ENCODE results near the gene SLC17A1. TPM values are rescaled to one million over a fixed set of nuclear protein-coding genes. Genes with fewer than 3 reads are reported as not detected.

SLC17A1 gene
- polyA plus RNA-seq, 3 donors from 2014 or later = not detected

DNA sequence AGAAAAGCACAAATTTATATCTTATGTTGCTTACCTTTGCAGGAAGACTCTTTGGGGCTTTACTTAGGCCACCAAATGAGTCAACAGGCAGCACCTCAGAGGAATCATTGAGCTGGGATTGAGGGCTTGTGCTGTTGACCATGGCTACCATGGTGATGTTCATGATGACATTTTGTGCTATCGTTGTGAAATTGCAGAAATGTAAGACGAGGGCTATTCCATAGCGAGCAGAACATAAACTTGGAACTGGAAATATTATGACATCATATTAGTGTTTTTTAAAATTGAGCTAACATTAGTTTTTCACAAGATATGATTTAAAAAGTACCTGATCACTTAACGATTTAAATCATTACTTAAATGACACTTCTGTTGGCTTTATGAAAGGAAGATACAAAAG, 30.3 kb upstream of the SLC17A1 start:
- Mint-ChIP-seq H3K27ac (no peak overlapping the region), H3K4me1 (peaks cover 15 to 17% of the 10 kb centered on the region in 2 donors), H3K4me3 (no peak overlapping the region), H3K36me3 (no peaks in the 10 kb centered on the region), H3K9me3 (no peaks in the 10 kb centered on the region), H3K27me3 (ENCODE audit: low read depth in 3 of 3) (peaks cover 0 to 11% (median 5%) of the 10 kb centered on the region in 3 donors)
- no peak for DNase-seq

DNA sequence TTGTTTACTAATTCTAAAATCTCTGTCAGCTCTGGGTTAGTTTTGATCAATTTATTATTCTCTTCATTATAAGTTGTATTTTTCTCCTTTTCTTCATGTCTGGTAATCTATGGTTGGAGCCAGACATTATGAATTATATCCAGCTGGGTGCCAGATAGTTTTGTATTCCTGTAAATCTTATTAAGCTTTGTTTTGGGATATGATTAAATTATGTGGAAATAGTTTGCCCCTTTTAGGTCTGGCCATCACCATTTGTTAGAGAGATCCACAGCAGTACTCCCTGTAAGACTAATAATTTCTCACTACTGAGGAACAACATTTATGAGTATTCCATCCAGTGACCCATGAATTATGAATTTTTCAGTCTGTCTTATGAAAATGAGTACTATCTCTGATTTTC, 20.9 kb upstream of the SLC17A1 start:
- no peak overlapping the region for H3K4me3 Mint-ChIP-seq
- H3K9me3 Mint-ChIP-seq = no peaks in the 10 kb centered on the region
- DNase-seq = no peak
- H3K4me1 Mint-ChIP-seq = no peaks in the 10 kb centered on the region
- H3K27ac Mint-ChIP-seq = no peak overlapping the region
- peaks cover 2 to 4% (median 3%) of the 10 kb centered on the region in 3 donors for H3K27me3 Mint-ChIP-seq (ENCODE audit: low read depth in 3 of 3)
- H3K36me3 Mint-ChIP-seq = no peaks in the 10 kb centered on the region

DNA sequence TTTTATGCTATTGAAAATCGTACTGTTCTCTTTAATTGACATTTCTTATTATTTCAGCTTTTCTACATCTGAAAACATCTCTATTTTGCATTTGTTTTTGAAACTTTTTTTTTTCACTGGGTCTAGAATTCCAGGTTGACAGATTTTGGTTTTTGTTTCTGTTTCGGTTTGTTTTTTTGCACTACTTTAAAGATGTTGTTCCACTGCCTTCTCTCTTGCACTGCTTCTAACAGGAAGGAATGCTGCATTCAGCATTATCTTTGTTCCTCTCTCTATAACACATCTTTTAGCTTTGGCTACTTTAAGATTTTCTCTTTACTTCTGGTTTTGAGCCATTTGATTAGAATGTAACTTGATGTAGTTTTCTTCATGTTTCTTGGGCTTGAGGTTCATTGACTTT, 20.1 kb upstream of the SLC17A1 start:
- peaks cover 0 to 3% (median 0%) of the 10 kb centered on the region in 6 donors for H3K9me3 Mint-ChIP-seq
- no peak overlapping the region for H3K27ac Mint-ChIP-seq
- DNase-seq = no peak
- H3K4me3 Mint-ChIP-seq = no peak overlapping the region
- no peaks in the 10 kb centered on the region for H3K4me1 Mint-ChIP-seq
- H3K36me3 Mint-ChIP-seq = peaks cover 0 to 3% (median 0%) of the 10 kb centered on the region in 3 donors
- peaks cover 3 to 4% (median 3%) of the 10 kb centered on the region in 3 donors for H3K27me3 Mint-ChIP-seq (ENCODE audit: low read depth in 3 of 3)

DNA sequence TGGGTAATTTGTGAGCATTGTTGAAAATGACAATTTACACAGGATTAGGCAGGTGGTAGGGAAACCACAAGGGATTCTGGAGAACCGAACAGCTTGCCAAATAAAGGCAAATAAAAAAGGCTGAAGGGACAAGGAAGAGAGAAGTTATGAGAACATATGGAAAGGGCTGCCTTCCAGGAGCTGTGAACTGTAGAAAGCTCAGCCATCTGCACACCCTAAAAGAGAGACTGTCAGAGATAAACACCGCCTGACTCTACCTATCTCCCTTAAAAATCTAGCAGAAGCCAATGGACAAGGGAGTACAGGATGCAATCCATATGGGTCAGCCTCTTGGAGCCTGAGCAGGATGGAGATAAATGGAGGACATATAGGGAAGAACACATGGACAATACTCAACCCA, 12.7 kb upstream of the SLC17A1 start:
- Mint-ChIP-seq H3K4me1 (no peaks in the 10 kb centered on the region), H3K4me3 (no peak overlapping the region), H3K27ac (no peak overlapping the region), H3K36me3 (peaks cover 0 to 3% (median 0%) of the 10 kb centered on the region in 3 donors), H3K27me3 (ENCODE audit: low read depth in 3 of 3) (peaks cover 3 to 5% (median 5%) of the 10 kb centered on the region in 3 donors), H3K9me3 (peaks cover 0 to 6% (median 0%) of the 10 kb centered on the region in 6 donors)
- no peak for DNase-seq

DNA sequence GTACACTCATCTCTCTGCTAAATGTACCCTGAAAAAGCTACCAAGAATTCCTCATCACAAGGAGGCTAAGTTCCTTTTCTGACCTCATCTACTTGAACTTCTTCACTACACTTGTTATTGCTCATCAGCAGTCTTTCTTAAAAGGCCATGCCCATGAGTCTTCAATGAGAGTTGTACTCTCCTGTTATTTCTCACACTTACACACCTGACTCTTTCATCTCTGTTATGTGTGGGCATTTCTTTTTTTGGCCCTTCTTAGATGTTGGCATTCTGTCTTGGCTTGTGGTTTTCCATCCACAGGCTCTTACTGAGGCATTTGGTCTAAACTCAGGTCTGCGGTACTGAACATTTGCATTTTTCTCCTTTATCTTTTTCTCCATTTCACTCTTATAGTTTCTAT, 10.7 kb upstream of the SLC17A1 start:
- peaks cover 0 to 3% (median 0%) of the 10 kb centered on the region in 3 donors for H3K36me3 Mint-ChIP-seq
- peaks cover 3 to 5% (median 3%) of the 10 kb centered on the region in 3 donors for H3K27me3 Mint-ChIP-seq (ENCODE audit: low read depth in 3 of 3)

DNA sequence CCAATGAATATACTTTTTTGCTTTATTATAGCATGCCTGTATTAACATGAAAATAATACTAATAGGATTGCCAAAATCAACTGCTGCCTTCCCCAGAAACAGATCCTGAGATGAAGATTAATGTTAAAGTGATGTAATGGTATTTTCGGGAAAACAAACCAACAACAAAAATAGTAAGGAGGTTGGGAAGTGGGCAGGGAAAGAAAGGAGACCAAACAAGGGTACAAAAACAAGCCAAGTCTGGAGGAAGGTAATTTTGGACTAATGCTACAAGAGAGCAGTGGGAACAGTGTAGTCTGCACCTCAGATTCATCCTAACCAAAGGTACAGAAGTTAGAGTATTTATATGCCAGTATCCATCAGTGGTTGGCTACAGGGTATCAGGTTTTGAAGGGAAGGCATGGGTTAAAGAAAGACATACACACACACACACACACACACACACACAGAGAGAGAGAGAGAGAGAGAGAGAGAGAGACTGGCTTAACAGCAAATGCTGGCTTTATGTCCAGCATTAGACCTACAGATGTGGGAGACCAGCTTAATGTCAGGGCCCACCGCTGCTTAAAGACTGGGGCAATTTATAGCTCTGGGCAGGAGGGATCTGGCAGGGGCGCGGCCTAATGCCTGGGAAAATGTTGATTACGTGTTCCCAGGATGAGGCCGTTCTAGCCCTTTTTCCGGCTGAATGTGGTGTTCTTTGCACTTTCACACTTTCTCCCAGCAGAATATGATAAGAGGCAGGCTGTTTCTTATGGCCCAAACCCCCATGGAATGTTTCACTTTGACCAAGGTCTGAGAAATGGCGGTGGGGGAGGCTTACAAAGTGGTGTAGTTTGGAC, 3.8 kb upstream of the SLC17A1 start:
- no peaks in the 10 kb centered on the region for H3K4me1 Mint-ChIP-seq
- H3K27me3 Mint-ChIP-seq (ENCODE audit: low read depth in 3 of 3) = peaks cover 2 to 6% (median 3%) of the 10 kb centered on the region in 3 donors
- no peaks in the 10 kb centered on the region for H3K36me3 Mint-ChIP-seq
- H3K27ac Mint-ChIP-seq = no peak overlapping the region
- H3K9me3 Mint-ChIP-seq = no peaks in the 10 kb centered on the region
- no peak for DNase-seq
- no peak overlapping the region for H3K4me3 Mint-ChIP-seq

More for the DNA sequence above, 10.7 kb upstream of the SLC17A1 start:
- Mint-ChIP-seq H3K27ac (no peak overlapping the region), H3K9me3 (peaks cover 0 to 6% (median 0%) of the 10 kb centered on the region in 6 donors), H3K4me3 (no peak overlapping the region), H3K4me1 (no peaks in the 10 kb centered on the region)
- no peak for DNase-seq

DNA sequence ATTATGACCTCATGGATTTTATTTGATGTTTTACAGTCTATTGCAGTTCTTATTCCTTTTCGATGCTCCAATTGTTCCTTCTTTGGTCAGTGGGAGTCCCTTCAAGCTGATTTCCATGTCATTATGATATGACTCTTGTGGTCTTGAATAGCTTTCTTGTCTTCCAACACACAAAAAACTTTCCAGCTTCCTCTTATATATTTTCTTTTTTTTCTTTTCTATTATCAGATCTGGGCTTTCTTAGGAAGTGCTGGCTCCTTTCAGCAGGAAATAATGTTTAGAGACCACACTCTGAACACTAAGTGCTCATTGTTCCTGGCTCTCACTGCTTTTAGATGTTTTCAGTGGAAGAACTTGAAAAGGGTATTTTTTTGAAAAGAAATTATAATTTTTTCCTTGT, 3.1 kb upstream of the SLC17A1 start:
- H3K36me3 Mint-ChIP-seq = no peaks in the 10 kb centered on the region
- no peaks in the 10 kb centered on the region for H3K4me1 Mint-ChIP-seq
- peaks cover 0 to 3% (median 2%) of the 10 kb centered on the region in 3 donors for H3K27me3 Mint-ChIP-seq (ENCODE audit: low read depth in 3 of 3)
- no peak overlapping the region for H3K4me3 Mint-ChIP-seq
- no peaks in the 10 kb centered on the region for H3K9me3 Mint-ChIP-seq
- H3K27ac Mint-ChIP-seq = no peak overlapping the region
- DNase-seq = no peak

DNA sequence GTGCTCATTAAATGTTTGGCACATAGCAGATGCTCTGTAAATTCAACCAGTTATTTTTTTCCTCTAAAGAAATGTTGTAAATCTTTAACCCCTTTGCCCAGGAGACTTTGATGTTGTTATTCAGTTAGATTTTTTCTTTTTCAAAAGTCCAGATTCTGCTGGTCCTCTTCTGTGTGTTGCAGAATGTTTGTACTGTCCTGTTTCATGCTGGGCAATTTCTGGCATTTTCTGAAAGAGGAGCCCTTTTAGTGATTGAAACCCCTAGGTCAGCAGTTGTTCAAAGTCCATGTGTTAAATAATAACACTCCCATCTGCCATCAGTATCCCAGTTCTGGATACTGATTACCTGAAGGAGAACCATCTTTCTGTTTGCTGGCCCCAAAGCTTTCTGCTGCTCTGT, 1.3 kb upstream of the SLC17A1 start:
- Mint-ChIP-seq H3K27me3 (ENCODE audit: low read depth in 3 of 3) (peaks cover 0 to 3% (median 2%) of the 10 kb centered on the region in 3 donors), H3K27ac (no peak overlapping the region), H3K4me1 (no peaks in the 10 kb centered on the region), H3K4me3 (no peak overlapping the region), H3K36me3 (no peaks in the 10 kb centered on the region), H3K9me3 (no peaks in the 10 kb centered on the region)
- DNase-seq = no peak

DNA sequence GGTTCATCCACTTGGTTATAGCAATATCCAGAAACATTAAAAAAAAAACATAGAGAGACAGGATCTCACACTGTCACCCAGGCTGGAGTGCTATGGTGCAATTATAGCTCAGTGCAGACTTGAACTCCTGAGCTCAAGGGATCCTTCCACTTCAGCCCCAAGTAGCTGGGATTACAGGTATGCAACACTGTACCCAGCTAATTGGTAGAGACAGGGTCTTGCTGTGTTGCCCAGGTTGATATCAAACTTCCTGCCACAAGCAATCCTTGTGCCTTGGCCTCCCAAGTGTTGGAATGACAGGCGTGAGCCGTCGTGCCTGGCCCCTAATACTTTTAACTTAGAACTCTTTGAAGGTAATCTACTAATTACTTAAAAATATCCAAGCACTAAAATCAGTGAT, 818 bp upstream of the SLC17A1 start:
- Mint-ChIP-seq H3K36me3 (no peaks in the 10 kb centered on the region), H3K4me3 (no peak overlapping the region), H3K27me3 (ENCODE audit: low read depth in 3 of 3) (peaks cover 0 to 3% (median 2%) of the 10 kb centered on the region in 3 donors), H3K27ac (no peak overlapping the region), H3K9me3 (no peaks in the 10 kb centered on the region), H3K4me1 (no peaks in the 10 kb centered on the region)
- DNase-seq = no peak

DNA sequence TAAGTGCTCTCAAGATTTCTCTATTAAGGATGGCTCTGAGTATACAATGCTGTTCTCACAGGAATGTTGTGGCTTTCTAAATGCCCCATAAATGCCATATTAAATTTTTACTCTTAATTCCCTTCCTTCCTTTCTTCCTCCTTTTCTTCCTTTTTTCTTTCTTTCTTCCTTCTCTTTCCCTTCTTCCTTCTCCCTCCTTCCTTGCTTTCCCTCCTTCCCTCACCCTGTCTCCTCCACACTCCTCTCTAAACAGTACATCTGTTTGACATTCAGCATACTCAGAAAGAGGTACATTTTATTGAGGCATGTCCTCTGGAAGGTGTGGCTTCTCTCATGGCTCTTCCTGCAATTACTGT, 433 bp upstream of the SLC17A1 start:
- no peaks in the 10 kb centered on the region for H3K36me3 Mint-ChIP-seq
- peaks cover 0 to 3% (median 2%) of the 10 kb centered on the region in 3 donors for H3K27me3 Mint-ChIP-seq (ENCODE audit: low read depth in 3 of 3)
- H3K27ac Mint-ChIP-seq = no peak overlapping the region
- no peak overlapping the region for H3K4me3 Mint-ChIP-seq
- no peaks in the 10 kb centered on the region for H3K9me3 Mint-ChIP-seq
- DNase-seq = no peak
- H3K4me1 Mint-ChIP-seq = no peaks in the 10 kb centered on the region

DNA sequence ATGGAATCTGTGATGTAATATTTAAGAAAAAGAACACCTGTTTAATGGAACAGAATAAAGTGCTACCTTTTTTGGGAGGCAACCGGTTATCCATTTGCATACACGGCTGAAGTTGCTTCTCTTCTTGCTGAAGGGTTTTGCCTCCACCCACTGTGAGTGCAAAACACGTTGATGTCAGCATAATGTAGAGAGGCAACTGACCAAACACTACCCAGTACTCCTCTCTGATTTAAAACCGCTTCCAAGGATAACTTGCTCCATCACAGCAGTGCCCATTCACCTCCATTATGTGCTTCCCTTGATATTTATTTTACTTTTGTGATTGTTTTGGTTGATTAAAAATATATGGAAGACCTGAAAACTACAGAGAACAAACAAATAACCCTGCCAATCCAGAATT, 1.4 kb downstream of the SLC17A1 start:
- H3K27ac Mint-ChIP-seq = no peak overlapping the region
- no peaks in the 10 kb centered on the region for H3K4me1 Mint-ChIP-seq
- no peak for DNase-seq
- no peak overlapping the region for H3K4me3 Mint-ChIP-seq
- H3K27me3 Mint-ChIP-seq (ENCODE audit: low read depth in 3 of 3) = peaks cover 0 to 3% (median 2%) of the 10 kb centered on the region in 3 donors
- H3K36me3 Mint-ChIP-seq = no peaks in the 10 kb centered on the region
- H3K9me3 Mint-ChIP-seq = peaks cover 0 to 6% (median 2%) of the 10 kb centered on the region in 6 donors

DNA sequence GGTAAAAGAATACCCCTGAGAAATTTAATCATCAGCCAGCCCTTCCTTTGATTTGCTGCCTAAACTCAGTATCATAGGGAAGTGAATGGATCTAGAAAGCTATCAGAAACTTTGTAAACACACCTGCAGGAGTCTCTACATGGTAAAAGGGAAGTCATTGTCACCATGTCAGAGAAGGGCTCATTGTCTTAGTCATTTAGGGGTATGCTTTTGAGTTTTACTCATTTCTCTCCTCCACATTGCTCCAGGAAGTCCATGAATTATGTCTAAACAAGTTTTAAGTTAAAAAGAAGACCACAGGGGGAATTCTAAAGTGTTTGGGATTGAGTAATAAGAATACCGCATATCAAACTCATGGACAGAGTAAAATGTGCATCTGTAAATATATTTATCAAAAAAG, 2.5 kb downstream of the SLC17A1 start:
- no peak overlapping the region for H3K27ac Mint-ChIP-seq
- H3K27me3 Mint-ChIP-seq (ENCODE audit: low read depth in 3 of 3) = peaks cover 2 to 3% (median 3%) of the 10 kb centered on the region in 3 donors
- H3K9me3 Mint-ChIP-seq = peaks cover 0 to 8% (median 3%) of the 10 kb centered on the region in 6 donors
- H3K4me1 Mint-ChIP-seq = no peaks in the 10 kb centered on the region
- H3K36me3 Mint-ChIP-seq = no peaks in the 10 kb centered on the region
- DNase-seq = no peak
- no peak overlapping the region for H3K4me3 Mint-ChIP-seq

DNA sequence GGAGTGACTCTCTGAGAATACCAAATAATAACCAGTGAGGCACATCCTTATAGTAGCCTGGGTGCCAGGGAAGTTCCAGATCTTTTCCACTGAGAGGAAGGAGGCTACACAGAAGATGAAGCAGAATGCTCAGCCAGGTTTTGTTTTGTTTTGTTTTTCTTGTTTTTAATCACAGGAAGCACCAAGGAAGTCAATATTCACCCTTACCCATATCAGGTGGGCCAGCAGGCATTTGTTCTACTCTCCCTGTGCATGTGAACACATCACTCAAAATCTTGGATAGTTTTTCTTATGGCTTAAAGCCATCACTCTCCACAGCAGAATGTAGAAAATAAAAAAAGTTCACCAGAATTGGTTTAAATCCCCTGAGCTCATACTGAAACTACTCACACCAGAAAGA, 10.5 kb downstream of the SLC17A1 start:
- H3K9me3 Mint-ChIP-seq = peaks cover 0 to 13% (median 3%) of the 10 kb centered on the region in 6 donors
- H3K4me3 Mint-ChIP-seq = no peak overlapping the region
- H3K36me3 Mint-ChIP-seq = no peaks in the 10 kb centered on the region
- H3K4me1 Mint-ChIP-seq = no peaks in the 10 kb centered on the region
- DNase-seq = no peak
- peaks cover 3 to 6% (median 4%) of the 10 kb centered on the region in 3 donors for H3K27me3 Mint-ChIP-seq (ENCODE audit: low read depth in 3 of 3)
- no peak overlapping the region for H3K27ac Mint-ChIP-seq

DNA sequence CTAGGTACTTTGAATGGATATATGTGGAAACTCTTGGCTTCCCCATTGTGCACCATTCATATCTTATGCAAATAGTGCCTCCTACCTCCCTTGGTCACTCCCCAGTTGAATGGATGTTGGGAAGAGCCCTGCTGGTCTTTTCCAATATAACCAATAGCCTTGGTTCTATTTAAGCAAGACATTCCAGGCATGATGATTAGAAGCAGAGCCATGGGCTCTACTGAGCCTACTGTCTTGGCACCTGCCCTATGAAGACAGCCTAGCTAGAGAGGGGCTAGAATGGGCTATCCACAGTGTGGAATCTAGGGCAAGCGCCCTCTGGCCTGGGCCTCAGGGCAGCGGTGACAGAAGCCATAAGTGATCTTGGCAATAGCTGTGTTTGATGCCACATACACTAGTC, 15.6 kb downstream of the SLC17A1 start:
- Mint-ChIP-seq H3K4me3 (no peak overlapping the region), H3K36me3 (no peaks in the 10 kb centered on the region), H3K27ac (no peak overlapping the region), H3K4me1 (no peaks in the 10 kb centered on the region), H3K27me3 (ENCODE audit: low read depth in 3 of 3) (peaks cover 3 to 11% (median 5%) of the 10 kb centered on the region in 3 donors), H3K9me3 (peaks cover 0 to 3% (median under 1%) of the 10 kb centered on the region in 6 donors)
- no peak for DNase-seq

DNA sequence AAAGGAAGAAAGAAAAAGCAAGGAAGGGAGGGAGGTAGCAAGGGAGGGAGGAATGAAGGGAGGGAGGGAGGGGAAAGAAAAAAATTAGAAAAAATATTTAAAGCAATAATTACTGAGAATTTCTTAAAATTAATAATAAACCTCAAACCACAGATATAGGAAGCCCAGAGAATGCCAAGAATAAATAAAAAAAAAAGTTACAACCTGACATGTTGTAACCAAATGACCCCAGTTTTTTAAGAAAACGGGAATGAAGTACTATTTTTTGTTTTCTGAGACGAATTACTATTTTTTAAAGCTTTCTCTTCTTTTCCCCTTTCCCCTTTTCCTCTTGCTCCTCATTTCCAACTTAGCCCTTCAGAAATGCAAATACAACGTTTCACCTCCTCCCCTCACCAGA, 16.7 kb downstream of the SLC17A1 start:
- Mint-ChIP-seq H3K4me1 (no peaks in the 10 kb centered on the region), H3K36me3 (no peaks in the 10 kb centered on the region), H3K4me3 (no peak overlapping the region), H3K27ac (no peak overlapping the region), H3K9me3 (peaks cover 0 to 3% (median under 1%) of the 10 kb centered on the region in 6 donors), H3K27me3 (ENCODE audit: low read depth in 3 of 3) (peaks cover 3 to 11% (median 5%) of the 10 kb centered on the region in 3 donors)
- no peak for DNase-seq

Data from immature natural killer cell (primary cell).